Measurements from ENCODE around the gene BRD9. TPM values are rescaled to one million over a fixed set of nuclear protein-coding genes. Genes with fewer than 3 reads are reported as not detected.

BRD9 gene
- total RNA-seq, 2 donors from 2014 or later: 17.9 to 46.2 TPM

GRCh38 chr5:884345-885126 is 8.1 kb downstream of the BRD9 start:
- H3K9me3 ChIP-seq: no peaks in the 10 kb centered on the region
- no peak overlapping the region for H3K27ac ChIP-seq
- no peaks in the 10 kb centered on the region for H3K27me3 ChIP-seq (replicated peaks; ENCODE audit: insufficient read depth)
- peaks cover 28 to 32% of the 10 kb centered on the region in 2 donors for H3K36me3 ChIP-seq
- H3K4me1 ChIP-seq (replicated peaks): no peaks in the 10 kb centered on the region
- DNase-seq (ENCODE audit: low spot score): no peak
- TF ChIP-seq CTCF (IDR thresholded peaks at IDR 0.05) (no peak), POLR2A (IDR thresholded peaks at IDR 0.05) (no peak), POLR2AphosphoS5 (IDR thresholded peaks at IDR 0.05) (no peak)
- 87% methylated on average over 16 of the region's 16 CpGs for WGBS
- H3K4me3 ChIP-seq: no peak overlapping the region
- intact Hi-C loops (cut with DNase I): no loop called here

DNA sequence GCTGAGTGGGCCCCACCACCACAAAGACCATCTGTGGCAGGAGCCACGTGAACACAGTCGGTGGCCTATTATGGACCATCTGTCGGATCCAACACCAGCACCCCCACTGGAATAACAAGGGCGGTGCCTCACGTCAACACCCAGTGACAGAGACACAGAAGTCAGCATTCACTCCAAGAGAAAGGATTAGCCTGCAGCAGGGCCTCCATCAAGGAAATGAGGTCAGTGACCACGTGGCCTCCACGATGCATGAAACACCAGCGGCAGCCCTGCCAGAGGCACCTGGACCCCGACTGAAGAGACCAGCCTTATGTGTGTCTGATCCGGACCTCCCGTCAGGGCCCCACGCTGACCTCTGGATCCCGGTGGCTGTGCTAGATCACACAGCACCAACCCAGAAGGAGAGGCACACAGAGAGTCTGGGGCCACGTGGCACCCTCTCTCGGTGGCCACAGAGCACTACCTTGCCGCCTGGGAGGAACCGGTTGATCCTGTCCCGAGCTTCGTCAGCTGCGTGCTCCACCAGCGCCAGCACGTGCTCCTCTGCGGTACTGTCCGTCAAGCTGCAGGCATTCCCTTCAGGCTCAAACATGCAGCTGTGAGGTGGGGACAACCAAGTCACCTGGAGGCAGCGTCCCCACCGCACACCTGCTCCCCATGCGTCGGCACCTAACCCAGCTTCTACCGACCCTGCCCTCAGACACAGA is 9.0 kb downstream of the BRD9 start:
- Histone ChIP-seq H3K27me3 (replicated peaks; ENCODE audit: insufficient read depth) (no peaks in the 10 kb centered on the region), H3K4me3 (no peak overlapping the region), H3K27ac (no peak overlapping the region), H3K4me1 (replicated peaks) (no peaks in the 10 kb centered on the region), H3K9me3 (no peaks in the 10 kb centered on the region), H3K36me3 (peaks cover 28 to 32% of the 10 kb centered on the region in 2 donors)
- TF ChIP-seq CTCF (IDR thresholded peaks at IDR 0.05): no peak
- TF ChIP-seq POLR2AphosphoS5 (IDR thresholded peaks at IDR 0.05): no peak
- no peak for TF ChIP-seq POLR2A (IDR thresholded peaks at IDR 0.05)
- intact Hi-C loops (cut with DNase I): no loop called here
- no peak for DNase-seq (ENCODE audit: low spot score)
- 92% methylated on average over 29 of the region's 29 CpGs for WGBS

DNA sequence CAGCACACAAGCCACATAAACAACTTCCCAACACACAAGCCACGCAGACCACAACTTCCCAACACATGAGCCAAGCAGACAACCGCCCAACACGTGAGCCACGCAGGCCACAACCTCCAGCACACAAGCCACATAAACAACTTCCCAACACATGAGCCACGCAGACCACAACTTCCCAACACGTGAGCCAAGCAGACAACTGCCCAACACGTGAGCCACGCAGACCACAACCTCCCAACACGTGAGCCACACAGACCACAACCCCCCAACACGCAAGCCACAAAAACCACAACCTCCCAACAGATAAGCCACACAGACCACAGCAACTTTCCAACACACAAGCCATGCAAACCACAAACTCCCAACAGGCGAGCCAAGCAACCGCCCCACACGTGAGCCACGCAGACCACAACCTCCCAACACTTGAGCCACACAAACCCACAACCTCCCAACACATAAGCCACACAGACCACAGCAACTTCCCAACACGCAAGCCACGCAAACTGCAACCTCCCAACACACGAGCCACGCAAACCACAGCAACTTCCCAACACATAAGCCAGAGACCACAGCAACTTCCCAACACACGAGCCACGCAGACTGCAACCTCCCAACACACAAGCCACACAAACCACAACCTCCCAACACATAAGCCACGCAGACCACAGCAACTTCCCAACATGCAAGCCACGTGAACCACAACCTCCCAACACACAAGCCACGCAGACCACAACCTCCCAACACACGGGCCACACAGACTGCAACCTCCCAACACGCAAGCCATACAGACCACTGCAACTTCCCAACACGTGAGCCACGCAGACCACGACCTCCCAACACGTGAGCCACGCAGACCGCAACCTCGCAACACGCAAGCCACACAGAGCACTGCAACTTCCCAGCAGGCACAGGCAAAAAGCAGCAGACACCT is 10.1 kb downstream of the BRD9 start:
- no peaks in the 10 kb centered on the region for H3K4me1 ChIP-seq (replicated peaks)
- H3K27me3 ChIP-seq (replicated peaks; ENCODE audit: insufficient read depth): no peaks in the 10 kb centered on the region
- H3K36me3 ChIP-seq: peaks cover 25 to 39% of the 10 kb centered on the region in 2 donors
- no peak overlapping the region for H3K4me3 ChIP-seq
- 90% methylated on average over 33 of the region's 33 CpGs for WGBS
- no peak overlapping the region for H3K27ac ChIP-seq
- TF ChIP-seq POLR2AphosphoS5 (IDR thresholded peaks at IDR 0.05) (no peak), CTCF (IDR thresholded peaks at IDR 0.05) (no peak), POLR2A (IDR thresholded peaks at IDR 0.05) (no peak)
- DNase-seq (ENCODE audit: low spot score): no peak
- H3K9me3 ChIP-seq: no peaks in the 10 kb centered on the region
- intact Hi-C loops (cut with DNase I): no loop called here

DNA sequence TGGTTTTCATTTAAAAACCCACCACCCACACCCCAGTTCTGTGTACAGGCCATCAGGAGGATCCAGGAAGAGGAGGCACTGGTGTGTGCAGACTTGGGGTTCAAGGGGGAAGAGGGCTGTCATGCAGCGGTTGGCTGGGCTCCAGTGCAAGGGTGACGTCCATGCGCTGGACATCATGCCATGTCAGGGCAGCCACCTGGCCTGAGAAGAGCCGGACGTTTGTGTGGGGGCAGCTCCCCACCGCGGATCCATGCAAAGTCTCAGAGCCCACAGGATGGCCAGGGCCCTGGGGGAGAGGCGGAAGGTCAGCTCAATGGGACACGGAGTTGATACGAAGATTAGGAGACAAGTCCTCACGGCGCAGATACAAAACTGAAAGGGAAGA is 11.1 kb downstream of the BRD9 start:
- H3K9me3 ChIP-seq: no peaks in the 10 kb centered on the region
- intact Hi-C loops (cut with DNase I): no loop called here
- 92% methylated on average over 12 of the region's 12 CpGs for WGBS
- H3K36me3 ChIP-seq: peaks cover 18 to 37% of the 10 kb centered on the region in 2 donors
- no peak overlapping the region for H3K4me3 ChIP-seq
- no peaks in the 10 kb centered on the region for H3K4me1 ChIP-seq (replicated peaks)
- no peak for DNase-seq (ENCODE audit: low spot score)
- no peak overlapping the region for H3K27ac ChIP-seq
- TF ChIP-seq POLR2A (IDR thresholded peaks at IDR 0.05) (no peak), POLR2AphosphoS5 (IDR thresholded peaks at IDR 0.05) (no peak), CTCF (IDR thresholded peaks at IDR 0.05) (no peak)
- no peaks in the 10 kb centered on the region for H3K27me3 ChIP-seq (replicated peaks; ENCODE audit: insufficient read depth)

Measured in prostate gland (tissue), 2 donors.